DMS114 treated with DMSO at 0.1 percent for 48 hours (cell line): ENCODE measurements around the gene GAB2.
"Not testable (repeated sequence)": the region's sequence is repeated elsewhere in the genome, so short reads cannot be mapped to it uniquely, and the experiment has no call there.

Experiments used
- DNase-seq: peaks from one replicate; lab custom pipeline; 2025; ENCODE audit not compliant: unreplicated experiment; lab: John Stamatoyannopoulos, UW

Gene GAB2

GRCh38 chr11:78284260-78284659 lies 133.4 kb downstream of the GAB2 start:
- no peak for DNase-seq

GRCh38 chr11:78282821-78283220 lies 134.8 kb downstream of the GAB2 start:
- no peak for DNase-seq

- DNase-seq = no peak
Observed at GRCh38 chr11:78281511-78281910, 136.1 kb downstream of the GAB2 start.

- no peak for DNase-seq
Observed at GRCh38 chr11:78277314-78277994, 140.2 kb downstream of the GAB2 start.

GRCh38 chr11:78276311-78276710 lies 141.3 kb downstream of the GAB2 start:
- no peak for DNase-seq

- no peak for DNase-seq
Observed at GRCh38 chr11:78274739-78275138, 142.9 kb downstream of the GAB2 start.

- not testable (repeated sequence) for DNase-seq
Observed at GRCh38 chr11:78272625-78273269, 144.9 kb downstream of the GAB2 start.

GRCh38 chr11:78271801-78272200 lies 145.8 kb downstream of the GAB2 start:
- not testable (repeated sequence) for DNase-seq

GRCh38 chr11:78270971-78271370 lies 146.6 kb downstream of the GAB2 start:
- no peak for DNase-seq

GRCh38 chr11:78269806-78270205 lies 147.8 kb downstream of the GAB2 start:
- no peak for DNase-seq

- DNase-seq = no peak
Observed at GRCh38 chr11:78268591-78269410, 148.8 kb downstream of the GAB2 start.

- DNase-seq = no peak
Observed at GRCh38 chr11:78266451-78266850, 151.2 kb downstream of the GAB2 start.

- DNase-seq = no peak
Observed at GRCh38 chr11:78265326-78265725, 152.3 kb downstream of the GAB2 start.

- no peak for DNase-seq
Observed at GRCh38 chr11:78262691-78263090, 154.9 kb downstream of the GAB2 start.

GRCh38 chr11:78262238-78262637 lies 155.4 kb downstream of the GAB2 start:
- DNase-seq = no peak

GRCh38 chr11:78261828-78262227 lies 155.8 kb downstream of the GAB2 start:
- DNase-seq = no peak

- DNase-seq = no peak
Observed at GRCh38 chr11:78261367-78261766, 156.3 kb downstream of the GAB2 start.

GRCh38 chr11:78259777-78260487 lies 157.7 kb downstream of the GAB2 start:
- no peak for DNase-seq

GRCh38 chr11:78257654-78258053 lies 160.0 kb downstream of the GAB2 start:
- DNase-seq = no peak

GRCh38 chr11:78256962-78257361 lies 160.7 kb downstream of the GAB2 start:
- DNase-seq = no peak

- no peak for DNase-seq
Observed at GRCh38 chr11:78255919-78256318, 161.7 kb downstream of the GAB2 start.
